Neural crest cell (in vitro differentiated cells): Measurements from ENCODE around the gene TMEM44. TPM values are rescaled to one million over a fixed set of nuclear protein-coding genes. Genes with fewer than 3 reads are reported as not detected.
"Not testable (repeated sequence)": the region's sequence is repeated elsewhere in the genome, so short reads cannot be mapped to it uniquely, and the experiment has no call there.

Experiments
- DNase-seq: peaks from one replicate; pipeline ENCODE4 v3.0.0; 2021; ENCODE audit warnings: low read depth, mixed read lengths, low spot score
- H3K27ac Mint-ChIP-seq: one replicate; pipeline ENCODE4 v1.8.0; 2021; ENCODE audit warnings: mild to moderate bottlenecking, mixed read lengths; ENCODE audit not compliant: unreplicated experiment
- H3K27me3 Mint-ChIP-seq: 2 replicates; pipeline ENCODE4 v1.8.0; 2021; ENCODE audit warnings: low read depth, mild to moderate bottlenecking, mixed read lengths
- H3K36me3 Mint-ChIP-seq: 2 replicates; pipeline ENCODE4 v1.8.0; 2021; ENCODE audit warnings: low read depth, mild to moderate bottlenecking, mixed read lengths
- H3K4me1 Mint-ChIP-seq: 2 replicates; pipeline ENCODE4 v1.8.0; 2021; ENCODE audit warnings: mixed read lengths
- H3K4me3 Mint-ChIP-seq: one replicate; pipeline ENCODE4 v1.8.0; 2021; ENCODE audit warnings: mild to moderate bottlenecking, mixed read lengths
- H3K9me3 Mint-ChIP-seq: 2 replicates; pipeline ENCODE4 v1.8.0; 2021; ENCODE audit warnings: mixed read lengths
- CTCF ChIP-seq: fragments of 200-600 bp; sonication (generic); conservative IDR thresholded peaks from 2 replicates; pipeline ENCODE4 v1.5.0; 2021; ENCODE audit warnings: antibody characterized with exemption, mild to moderate bottlenecking
- total RNA-seq: library from RNA; stranded (reverse); gene quantifications from 2 replicates; pipeline ENCODE4 v1.2.1, GENCODE V29; 2021

TMEM44 gene
- total RNA-seq, 1 donor from 2014 or later, result 43.8 TPM

- no peak for DNase-seq
- Mint-ChIP-seq H3K27ac (no peak overlapping the region), H3K27me3 (no peaks in the 10 kb centered on the region)
These were observed 902 bp downstream of the TMEM44 start for GRCh38 chr3:194632226-194632808.

GRCh38 chr3:194631696-194632095, 1.5 kb downstream of the TMEM44 start:
- Mint-ChIP-seq H3K9me3 (peaks cover 3% of the 10 kb centered on the region), H3K36me3 (peaks cover 26% of the 10 kb centered on the region), H3K27ac (no peak overlapping the region), H3K27me3 (no peaks in the 10 kb centered on the region), H3K4me3 (peak overlapping the region; percentile 92), H3K4me1 (peaks cover 19% of the 10 kb centered on the region)
- no peak for TF ChIP-seq CTCF
- no peak for DNase-seq

More at GRCh38 chr3:194632226-194632808, 902 bp downstream of the TMEM44 start:
- peaks cover 26% of the 10 kb centered on the region for H3K36me3 Mint-ChIP-seq
- peaks cover 3% of the 10 kb centered on the region for H3K9me3 Mint-ChIP-seq
- TF ChIP-seq CTCF, result no peak
- H3K4me1 Mint-ChIP-seq, result peaks cover 19% of the 10 kb centered on the region
- H3K4me3 Mint-ChIP-seq, result peak overlapping the region; percentile 92

- H3K4me3 Mint-ChIP-seq, H3K9me3 Mint-ChIP-seq, H3K27me3 Mint-ChIP-seq, DNase-seq, H3K27ac Mint-ChIP-seq: not testable (repeated sequence)
- peaks cover 29% of the 10 kb centered on the region for H3K36me3 Mint-ChIP-seq
- peaks cover 19% of the 10 kb centered on the region for H3K4me1 Mint-ChIP-seq
These were observed 2.5 kb downstream of the TMEM44 start for GRCh38 chr3:194630681-194631080.

- Mint-ChIP-seq H3K4me3 (no peak overlapping the region), H3K36me3 (peaks cover 18% of the 10 kb centered on the region), H3K4me1 (peaks cover 11% of the 10 kb centered on the region), H3K27ac (no peak overlapping the region), H3K9me3 (no peaks in the 10 kb centered on the region), H3K27me3 (no peaks in the 10 kb centered on the region)
- no peak for DNase-seq
- no peak for TF ChIP-seq CTCF
These were observed 8.3 kb downstream of the TMEM44 start for GRCh38 chr3:194624956-194625355.

GRCh38 chr3:194623449-194624290, 9.5 kb downstream of the TMEM44 start:
- H3K4me1 Mint-ChIP-seq, result peaks cover 16% of the 10 kb centered on the region
- no peaks in the 10 kb centered on the region for H3K27me3 Mint-ChIP-seq
- peak overlapping the region; percentile 20 for H3K27ac Mint-ChIP-seq
- H3K4me3 Mint-ChIP-seq, result no peak overlapping the region
- H3K9me3 Mint-ChIP-seq, result no peaks in the 10 kb centered on the region
- H3K36me3 Mint-ChIP-seq, result peaks cover 16% of the 10 kb centered on the region
- TF ChIP-seq CTCF, result no peak
- no peak for DNase-seq
